Measurements from ENCODE around the gene PPP1R3D. TPM values are rescaled to one million over a fixed set of nuclear protein-coding genes. Genes with fewer than 3 reads are reported as not detected.
"Not testable (repeated sequence)": the region's sequence is repeated elsewhere in the genome, so short reads cannot be mapped to it uniquely, and the experiment has no call there.

Gene PPP1R3D
- total RNA-seq, 2 experiments from 2014 or later, result 9.7 to 10.3 TPM

DNA sequence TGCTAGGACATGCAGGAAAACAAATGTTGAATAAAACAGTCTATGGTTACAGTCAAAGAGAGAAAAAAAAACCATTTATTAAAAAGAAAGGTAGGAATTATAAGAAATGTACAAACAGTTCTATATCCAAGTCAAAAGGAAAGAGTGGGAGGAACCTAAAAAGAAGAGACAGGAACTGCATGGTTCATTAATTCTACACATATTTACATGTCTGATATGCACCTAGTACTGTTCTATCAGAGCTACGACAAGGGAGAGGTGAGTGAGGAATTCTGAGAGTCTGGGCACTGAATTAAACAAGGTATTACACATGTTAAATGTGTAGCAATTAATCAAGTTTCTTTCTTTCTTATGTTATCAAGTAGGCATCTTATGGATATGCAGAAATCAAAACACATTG lies 48.5 kb downstream of the PPP1R3D start:
- H3K4me3 Mint-ChIP-seq, result no peak overlapping the region
- no peaks in the 10 kb centered on the region for H3K36me3 Mint-ChIP-seq (ENCODE audit: low read depth)
- H3K9me3 Mint-ChIP-seq, result no peaks in the 10 kb centered on the region
- no peaks in the 10 kb centered on the region for H3K4me1 Mint-ChIP-seq
- no peak overlapping the region for H3K27ac Mint-ChIP-seq
- CTCF ChIA-PET, result no interaction called here
- H3K27me3 Mint-ChIP-seq, result no peaks in the 10 kb centered on the region
- POLR2A ChIA-PET, result no interaction called here
- no peak for DNase-seq

- POLR2A ChIA-PET; H3K27ac Mint-ChIP-seq; H3K9me3 Mint-ChIP-seq; H3K4me1 Mint-ChIP-seq; H3K4me3 Mint-ChIP-seq; CTCF ChIA-PET; DNase-seq; H3K27me3 Mint-ChIP-seq; H3K36me3 Mint-ChIP-seq (ENCODE audit: low read depth): not testable (repeated sequence)
These were observed 50.1 kb downstream of the PPP1R3D start for GRCh38 chr20:59890035-59890434.

DNA sequence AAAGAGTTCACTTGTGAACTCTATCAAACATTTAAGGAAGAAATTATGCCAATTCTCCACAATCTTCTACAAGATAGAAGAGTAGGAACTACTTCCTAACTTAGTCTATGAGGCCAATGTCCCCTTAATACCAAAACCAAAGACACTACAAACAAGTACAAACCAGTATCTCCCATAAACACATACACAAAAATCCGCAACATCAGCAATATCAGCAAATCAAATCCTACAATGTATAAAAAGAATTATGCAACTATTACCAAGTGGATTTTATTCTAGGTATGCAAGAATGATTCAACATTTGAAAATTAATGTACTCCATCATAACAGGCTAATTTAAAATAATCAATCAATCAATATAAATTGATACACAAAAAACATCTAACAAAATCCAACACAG lies 52.1 kb downstream of the PPP1R3D start:
- Mint-ChIP-seq H3K9me3 (no peaks in the 10 kb centered on the region), H3K4me1 (no peaks in the 10 kb centered on the region), H3K27me3 (no peaks in the 10 kb centered on the region), H3K4me3 (no peak overlapping the region), H3K27ac (no peak overlapping the region), H3K36me3 (ENCODE audit: low read depth) (no peaks in the 10 kb centered on the region)
- CTCF ChIA-PET, result no interaction called here
- DNase-seq, result no peak
- POLR2A ChIA-PET, result no interaction called here

Other genes starting within 250 kb of the PPP1R3D start
- 1 to 10 TPM; 5.4 to 7.9 TPM for gene SYCP2, start 6.7 kb downstream of the PPP1R3D start, total RNA-seq
- 10 to 100 TPM; 26.5 to 27.4 TPM for gene FAM217B, start 84 bp upstream of the PPP1R3D start, total RNA-seq
- gene CDH26, start 18.1 kb upstream of the PPP1R3D start, total RNA-seq, result under 1 TPM; 0.53 to 0.86 TPM

Measured in activated CD4-positive, alpha-beta memory T cell treated with anti-CD3 and anti-CD28 coated beads, Interleukin-2, amount 10 ng/mL, durations not matched to agents 7 days and 5 days (primary cell).